A549 (cell line): ENCODE data around the gene GCHFR. TPM values are rescaled to one million over a fixed set of nuclear protein-coding genes. Genes with fewer than 3 reads are reported as not detected.

Source experiments
- ATAC-seq, 2 experiments: fragments of 200-7000 bp in 1 of 2; fragments of >200 bp in 1 of 2; cut with Nextera tagmentation in 1 of 2; cut with Tn5 transposase in 1 of 2; 3 replicates each; pipeline versions ENCODE4 v1.8.0 to v1.9.1; 2018 to 2020; ENCODE audit warnings: mild to moderate bottlenecking in 1 of 2, moderate library complexity in 1 of 2
- CTCF ChIA-PET: fragments of 300-600 bp; sonication (Branson Sonifier 250); formaldehyde crosslinking; extraction: SDS; loops from one replicate; lab custom pipeline; 2021; ENCODE audit warnings: antibody characterized with exemption, inconsistent platforms; lab: Yijun Ruan, JAX
- POLR2A ChIA-PET: fragments of 350-600 bp; formaldehyde crosslinking; extraction: SDS; loops from one replicate; lab custom pipeline; 2021; ENCODE audit warnings: antibody characterized with exemption, inconsistent platforms; lab: Yijun Ruan, JAX
- DNase-seq, 2 experiments: peaks; one replicate each; pipeline versions ENCODE4 v3.0.0 to v3.0.0-alpha.2; 2011 to 2016; ENCODE audit warnings: low read depth in 1 of 2, low spot score in 1 of 2
- FAIRE-seq: peaks from 2 replicates; lab custom pipeline; 2011; peaks lifted over from hg19 to GRCh38; lab: Jason Lieb, UNC
- H3K27ac ChIP-seq, 2 experiments: fragments of >200 bp; sonication (Bioruptor Twin); formaldehyde crosslinking; 3 replicates each; pipeline ENCODE4 v1.5.1; 2016 to 2017
- H3K4me1 ChIP-seq: fragments of >200 bp; sonication (Bioruptor Twin); formaldehyde crosslinking; 3 replicates; pipeline ENCODE4 v1.6.1; 2016
- H3K4me2 ChIP-seq: fragments of >200 bp; sonication (Bioruptor Twin); formaldehyde crosslinking; 3 replicates; pipeline ENCODE4 v1.6.1; 2016
- H3K4me3 ChIP-seq: fragments of >200 bp; sonication (Bioruptor Twin); formaldehyde crosslinking; 3 replicates; pipeline ENCODE4 v1.5.1; 2016
- H3K9me3 ChIP-seq: fragments of >200 bp; sonication (Bioruptor Twin); formaldehyde crosslinking; 3 replicates; pipeline ENCODE4 v1.6.1; 2016
- CHD2 ChIP-seq: fragments of 150-350 bp; IDR thresholded peaks from 2 replicates; pipeline ENCODE4 v1.6.1; 2014; ENCODE audit warnings: low read length; ENCODE audit not compliant: partially characterized antibody
- EHMT2 ChIP-seq: fragments of 200-600 bp; sonication (generic); IDR thresholded peaks from 2 replicates; pipeline ENCODE4 v1.6.1; 2016; ENCODE audit warnings: antibody characterized with exemption, low read depth, mild to moderate bottlenecking, moderate library complexity
- EP300 ChIP-seq, 2 experiments: fragments of >200 bp; sonication (Bioruptor Twin); formaldehyde crosslinking; IDR thresholded peaks; 2 replicates in 1 of 2; 3 replicates in 1 of 2; pipeline ENCODE4 v1.6.1; 2016 to 2017
- HOXB13 ChIP-seq: fragments of 250-450 bp; sonication (Bioruptor Pico); IDR thresholded peaks from 2 replicates; pipeline ENCODE4 v1.5.0; 2020; ENCODE audit warnings: low read depth, mild to moderate bottlenecking, moderate library complexity
- HOXB5 ChIP-seq: fragments of 250-450 bp; sonication (Bioruptor Pico); IDR thresholded peaks from 2 replicates; pipeline ENCODE4 v1.5.0; 2020; ENCODE audit warnings: mild to moderate bottlenecking, moderate library complexity
- JUN ChIP-seq, 2 experiments: fragments of >200 bp; sonication (Bioruptor Twin); formaldehyde crosslinking; IDR thresholded peaks; 2 replicates in 1 of 2; 3 replicates in 1 of 2; pipeline ENCODE4 v1.6.1; 2016 to 2017
- KDM5A ChIP-seq: fragments of 200-600 bp; sonication (generic); IDR thresholded peaks from 2 replicates; pipeline ENCODE4 v1.6.1; 2016; ENCODE audit warnings: antibody characterized with exemption, mild to moderate bottlenecking
- MAFK ChIP-seq: fragments of 450-650 bp; IDR thresholded peaks from 2 replicates; pipeline ENCODE4 v1.6.1; 2014; ENCODE audit not compliant: partially characterized antibody
- MAZ ChIP-seq: fragments of 150-350 bp; IDR thresholded peaks from 2 replicates; pipeline ENCODE4 v1.6.1; 2014; ENCODE audit warnings: antibody characterized with exemption, low read depth, low read length, borderline replicate concordance
- MYC ChIP-seq: IDR thresholded peaks from 2 replicates; pipeline ENCODE4 v1.6.1; 2012; ENCODE audit warnings: mild to moderate bottlenecking, inconsistent platforms, low read length, improper control_type of control experiment, borderline replicate concordance
- NFE2L2 ChIP-seq: fragments of 150-350 bp; conservative IDR thresholded peaks from 2 replicates; pipeline ENCODE4 v1.6.1; 2014; ENCODE audit warnings: low read length
- POLR2A ChIP-seq: IDR thresholded peaks from 2 replicates; pipeline ENCODE4 v1.6.1; 2012; ENCODE audit warnings: mild to moderate bottlenecking, low read length
- POLR2AphosphoS2 ChIP-seq: conservative IDR thresholded peaks from 2 replicates; pipeline ENCODE4 v1.6.1; 2012; ENCODE audit warnings: low read length, improper control_type of control experiment, inconsistent platforms
- RAD21 ChIP-seq, 2 experiments: fragments of >200 bp in 1 of 2; sonication (Bioruptor Twin) in 1 of 2; formaldehyde crosslinking in 1 of 2; IDR thresholded peaks in 1 of 2; conservative IDR thresholded peaks in 1 of 2; 2 replicates in 1 of 2; 3 replicates in 1 of 2; pipeline ENCODE4 v1.6.1; 2012 to 2018; ENCODE audit warnings: inconsistent platforms in 1 of 2
- RARB ChIP-seq: fragments of 250-450 bp; sonication (Bioruptor Pico); IDR thresholded peaks from 2 replicates; pipeline ENCODE4 v1.8.0; 2021; ENCODE audit warnings: mild to moderate bottlenecking, moderate library complexity
- RCOR1 ChIP-seq: fragments of 150-350 bp; IDR thresholded peaks from 2 replicates; pipeline ENCODE4 v1.6.1; 2014; ENCODE audit warnings: antibody characterized with exemption, low read length, low read depth
- RNF2 ChIP-seq: fragments of 200-600 bp; sonication (generic); IDR thresholded peaks from 2 replicates; pipeline ENCODE4 v1.6.1; 2016; ENCODE audit warnings: low read depth, mild to moderate bottlenecking, antibody characterized with exemption, moderate library complexity, borderline replicate concordance
- SREBF2 ChIP-seq: fragments of 450-650 bp; IDR thresholded peaks from 2 replicates; pipeline ENCODE4 v1.6.1; 2014; ENCODE audit warnings: mild to moderate bottlenecking, moderate library complexity
- ZSCAN20 ChIP-seq: fragments of 250-450 bp; sonication (Bioruptor Pico); IDR thresholded peaks from 2 replicates; pipeline ENCODE4 v1.8.0; 2022; ENCODE audit warnings: mild to moderate bottlenecking, moderate library complexity
- WGBS: methylation state at CpG from one replicate; pipeline ENCODE4 v1.1.6; 2017; ENCODE audit errors: missing lambda C conversion rate; 5-methylcytosine and 5-hydroxymethylcytosine counted together
- polyA plus RNA-seq, 4 experiments: library from polyadenylated mRNA; depleted of rRNA in 3 of 4; stranded (reverse); fragments of >200 nt; fragmentation: RNase III in 1 of 4; extraction: RNeasy Plus Mini Kit Qiagen cat#74134 plus additional on column Dnase treatment in 1 of 4; gene quantifications; 2 replicates in 3 of 4; 3 replicates in 1 of 4; pipeline ENCODE4 v1.2.3, GENCODE V29; 2011 to 2017
- TF ChIP-seq, protein P1 (sequence below): fragments of 200-600 bp; sonication (generic); IDR thresholded peaks from 2 replicates; pipeline ENCODE4 v1.6.1; 2016; ENCODE audit warnings: antibody characterized with exemption, mild to moderate bottlenecking, moderate library complexity
- TF ChIP-seq, protein P2 (sequence below): fragments of 250-450 bp; sonication (Bioruptor Pico); IDR thresholded peaks from 2 replicates; pipeline ENCODE4 v1.5.0; 2020; ENCODE audit warnings: low read depth, mild to moderate bottlenecking, moderate library complexity
- TF ChIP-seq, protein P3 (sequence below): fragments of >200 bp; sonication (Bioruptor Twin); formaldehyde crosslinking; IDR thresholded peaks from 3 replicates; pipeline ENCODE4 v1.5.1; 2016
- TF ChIP-seq, protein P4 (sequence below): IDR thresholded peaks from 2 replicates; pipeline ENCODE4 v1.6.1; 2012; ENCODE audit warnings: low read depth, borderline replicate concordance

The GCHFR gene
- polyA plus RNA-seq, 2 of the 4 experiments (the other 2 are of a cell fraction): 6.9 to 7.7 TPM

DNA sequence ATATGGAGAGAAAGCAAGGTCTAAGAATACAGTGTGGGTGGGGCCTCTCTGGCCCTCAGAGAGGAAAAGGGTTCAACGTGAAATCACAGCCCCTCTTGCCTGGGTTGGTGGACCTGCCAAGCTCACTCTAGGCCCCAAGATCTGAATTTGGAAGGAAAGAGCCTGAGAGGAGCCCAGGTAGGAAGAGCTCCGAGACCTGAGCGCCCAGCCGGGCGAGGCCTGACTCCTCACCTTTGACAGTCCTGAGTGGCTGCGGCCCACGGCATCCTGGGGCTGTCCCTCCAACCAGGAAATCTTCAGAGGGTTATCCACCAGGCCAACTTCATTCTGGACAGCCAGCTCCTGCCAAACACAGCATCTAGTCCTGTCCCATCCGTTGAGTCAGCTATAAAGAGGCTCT, 9.6 kb downstream of the GCHFR start:
- CTCF ChIA-PET: interaction anchor here (1.3 to 1.8 kb wide), 2 partner anchors 9 to 27 kb away, joined by 3 to 8 read pairs; no protein-coding TSS in a partner anchor
- FAIRE-seq (no peak), ATAC-seq (no peak), DNase-seq (no peak)
- TF ChIP-seq JUN (IDR thresholded peaks at IDR 0.05) (no peak), POLR2A (no peak), RARB (no peak), HOXB13 (CRISPR knock-in tag) (no peak), EHMT2 (no peak)
- TF ChIP-seq, protein P1, sequence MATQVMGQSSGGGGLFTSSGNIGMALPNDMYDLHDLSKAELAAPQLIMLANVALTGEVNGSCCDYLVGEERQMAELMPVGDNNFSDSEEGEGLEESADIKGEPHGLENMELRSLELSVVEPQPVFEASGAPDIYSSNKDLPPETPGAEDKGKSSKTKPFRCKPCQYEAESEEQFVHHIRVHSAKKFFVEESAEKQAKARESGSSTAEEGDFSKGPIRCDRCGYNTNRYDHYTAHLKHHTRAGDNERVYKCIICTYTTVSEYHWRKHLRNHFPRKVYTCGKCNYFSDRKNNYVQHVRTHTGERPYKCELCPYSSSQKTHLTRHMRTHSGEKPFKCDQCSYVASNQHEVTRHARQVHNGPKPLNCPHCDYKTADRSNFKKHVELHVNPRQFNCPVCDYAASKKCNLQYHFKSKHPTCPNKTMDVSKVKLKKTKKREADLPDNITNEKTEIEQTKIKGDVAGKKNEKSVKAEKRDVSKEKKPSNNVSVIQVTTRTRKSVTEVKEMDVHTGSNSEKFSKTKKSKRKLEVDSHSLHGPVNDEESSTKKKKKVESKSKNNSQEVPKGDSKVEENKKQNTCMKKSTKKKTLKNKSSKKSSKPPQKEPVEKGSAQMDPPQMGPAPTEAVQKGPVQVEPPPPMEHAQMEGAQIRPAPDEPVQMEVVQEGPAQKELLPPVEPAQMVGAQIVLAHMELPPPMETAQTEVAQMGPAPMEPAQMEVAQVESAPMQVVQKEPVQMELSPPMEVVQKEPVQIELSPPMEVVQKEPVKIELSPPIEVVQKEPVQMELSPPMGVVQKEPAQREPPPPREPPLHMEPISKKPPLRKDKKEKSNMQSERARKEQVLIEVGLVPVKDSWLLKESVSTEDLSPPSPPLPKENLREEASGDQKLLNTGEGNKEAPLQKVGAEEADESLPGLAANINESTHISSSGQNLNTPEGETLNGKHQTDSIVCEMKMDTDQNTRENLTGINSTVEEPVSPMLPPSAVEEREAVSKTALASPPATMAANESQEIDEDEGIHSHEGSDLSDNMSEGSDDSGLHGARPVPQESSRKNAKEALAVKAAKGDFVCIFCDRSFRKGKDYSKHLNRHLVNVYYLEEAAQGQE: no peak
- WGBS: 87% methylated on average over 3 of the region's 8 CpGs
- Histone ChIP-seq H3K4me3 (no peak overlapping the region), H3K9me3 (no peaks in the 10 kb centered on the region), H3K4me2 (no peak overlapping the region), H3K27ac (no peak overlapping the region), H3K4me1 (no peaks in the 10 kb centered on the region)
- POLR2A ChIA-PET: no interaction called here

DNA sequence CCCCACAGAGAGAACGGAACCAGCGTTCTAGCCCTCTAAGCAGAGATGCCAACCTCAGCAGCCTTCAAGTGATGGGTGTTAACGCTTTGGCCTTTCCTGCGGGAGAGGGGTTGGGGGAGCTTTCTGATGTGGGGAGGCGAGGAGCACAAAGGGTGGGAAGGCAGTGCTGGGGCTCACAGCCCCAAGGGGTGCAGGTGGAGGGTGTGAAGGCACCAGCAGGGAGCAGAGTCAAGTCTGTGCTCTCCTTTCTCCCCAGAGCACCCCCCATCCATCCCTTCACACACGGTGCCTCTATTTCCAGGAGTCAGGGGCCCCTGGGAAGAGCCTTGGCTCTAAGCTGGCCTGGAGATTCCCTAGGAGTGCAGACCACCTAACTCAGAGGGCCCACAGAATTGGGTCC, 10.0 kb downstream of the GCHFR start:
- DNase-seq (no peak), ATAC-seq (no peak), FAIRE-seq (no peak)
- whole genome bisulfite sequencing: no CpG with 5 or more reads among the region's 6 CpGs
- Histone ChIP-seq H3K27ac (no peak overlapping the region), H3K9me3 (no peaks in the 10 kb centered on the region), H3K4me1 (no peaks in the 10 kb centered on the region), H3K4me3 (no peak overlapping the region), H3K4me2 (no peak overlapping the region)
- no peak for TF ChIP-seq SREBF2
- TF ChIP-seq KDM5A: no peak
- TF ChIP-seq, protein P2, sequence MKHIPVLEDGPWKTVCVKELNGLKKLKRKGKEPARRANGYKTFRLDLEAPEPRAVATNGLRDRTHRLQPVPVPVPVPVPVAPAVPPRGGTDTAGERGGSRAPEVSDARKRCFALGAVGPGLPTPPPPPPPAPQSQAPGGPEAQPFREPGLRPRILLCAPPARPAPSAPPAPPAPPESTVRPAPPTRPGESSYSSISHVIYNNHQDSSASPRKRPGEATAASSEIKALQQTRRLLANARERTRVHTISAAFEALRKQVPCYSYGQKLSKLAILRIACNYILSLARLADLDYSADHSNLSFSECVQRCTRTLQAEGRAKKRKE (CRISPR knock-in tag): no peak
- TF ChIP-seq, protein P3, sequence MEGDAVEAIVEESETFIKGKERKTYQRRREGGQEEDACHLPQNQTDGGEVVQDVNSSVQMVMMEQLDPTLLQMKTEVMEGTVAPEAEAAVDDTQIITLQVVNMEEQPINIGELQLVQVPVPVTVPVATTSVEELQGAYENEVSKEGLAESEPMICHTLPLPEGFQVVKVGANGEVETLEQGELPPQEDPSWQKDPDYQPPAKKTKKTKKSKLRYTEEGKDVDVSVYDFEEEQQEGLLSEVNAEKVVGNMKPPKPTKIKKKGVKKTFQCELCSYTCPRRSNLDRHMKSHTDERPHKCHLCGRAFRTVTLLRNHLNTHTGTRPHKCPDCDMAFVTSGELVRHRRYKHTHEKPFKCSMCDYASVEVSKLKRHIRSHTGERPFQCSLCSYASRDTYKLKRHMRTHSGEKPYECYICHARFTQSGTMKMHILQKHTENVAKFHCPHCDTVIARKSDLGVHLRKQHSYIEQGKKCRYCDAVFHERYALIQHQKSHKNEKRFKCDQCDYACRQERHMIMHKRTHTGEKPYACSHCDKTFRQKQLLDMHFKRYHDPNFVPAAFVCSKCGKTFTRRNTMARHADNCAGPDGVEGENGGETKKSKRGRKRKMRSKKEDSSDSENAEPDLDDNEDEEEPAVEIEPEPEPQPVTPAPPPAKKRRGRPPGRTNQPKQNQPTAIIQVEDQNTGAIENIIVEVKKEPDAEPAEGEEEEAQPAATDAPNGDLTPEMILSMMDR: no peak
- TF ChIP-seq HOXB5: no peak
- TF ChIP-seq RNF2: no peak
- no peak for TF ChIP-seq NFE2L2
- TF ChIP-seq RAD21 (conservative IDR thresholded peaks at IDR 0.05 in 1 of 2, IDR thresholded peaks at IDR 0.05 in 1 of 2): no peak
- no peak for TF ChIP-seq POLR2AphosphoS2
- TF ChIP-seq CHD2: no peak
- TF ChIP-seq EP300 (IDR thresholded peaks at IDR 0.05): no peak
- TF ChIP-seq RCOR1: no peak
- no peak for TF ChIP-seq MAZ
- no peak for TF ChIP-seq MYC
- TF ChIP-seq ZSCAN20 (CRISPR knock-in tag): no peak
- TF ChIP-seq, protein P4, sequence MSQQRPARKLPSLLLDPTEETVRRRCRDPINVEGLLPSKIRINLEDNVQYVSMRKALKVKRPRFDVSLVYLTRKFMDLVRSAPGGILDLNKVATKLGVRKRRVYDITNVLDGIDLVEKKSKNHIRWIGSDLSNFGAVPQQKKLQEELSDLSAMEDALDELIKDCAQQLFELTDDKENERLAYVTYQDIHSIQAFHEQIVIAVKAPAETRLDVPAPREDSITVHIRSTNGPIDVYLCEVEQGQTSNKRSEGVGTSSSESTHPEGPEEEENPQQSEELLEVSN: no peak
- no peak for TF ChIP-seq MAFK
- CTCF ChIA-PET: interaction anchor here (1.3 to 2.3 kb wide), 4 partner anchors 9 to 100 kb away, joined by 3 to 8 read pairs (median 4); partner anchors contain the start of gene RHOV
- POLR2A ChIA-PET: no interaction called here
